SU-DHL-6 (cell line): ENCODE results near the gene CEACAM16.
"Not testable (repeated sequence)": the region's sequence is repeated elsewhere in the genome, so short reads cannot be mapped to it uniquely, and the experiment has no call there.

Source experiments
- H2AFZ ChIP-seq: fragments of 200-600 bp; sonication (generic); 2 replicates; pipeline ENCODE4 v1.6.1; 2014; ENCODE audit warnings: low read depth, mild to moderate bottlenecking, moderate library complexity, mixed read lengths, antibody characterized with exemption, low read length; ENCODE audit not compliant: severe bottlenecking
- H3F3A ChIP-seq: fragments of 200-600 bp; shearing (Covaris generic); 2 replicates; pipeline ENCODE4 v1.6.0; 2016; ENCODE audit warnings: antibody characterized with exemption, mild to moderate bottlenecking; ENCODE audit not compliant: insufficient read depth
- H3K27ac ChIP-seq: fragments of 200-600 bp; sonication (generic); 2 replicates; pipeline ENCODE4 v1.5.1; 2016; ENCODE audit warnings: low read depth, mild to moderate bottlenecking, low read length, moderate library complexity, mixed read lengths
- H3K27me3 ChIP-seq: fragments of 200-600 bp; sonication (generic), shearing (Covaris generic); 2 replicates; pipeline ENCODE4 v1.6.0; 2014; ENCODE audit warnings: mild to moderate bottlenecking, low read length
- H3K36me3 ChIP-seq: fragments of 200-600 bp; sonication (generic); 2 replicates; pipeline ENCODE4 v1.6.1; 2014; ENCODE audit warnings: mild to moderate bottlenecking, low read length, mixed read lengths
- H3K4me2 ChIP-seq: fragments of 300-600, 200-600 bp; shearing (Covaris generic), sonication (generic); 2 replicates; pipeline ENCODE4 v1.6.0; 2014; ENCODE audit warnings: low read length, low read depth, mild to moderate bottlenecking; ENCODE audit not compliant: poor library complexity, severe bottlenecking
- H3K4me3 ChIP-seq: fragments of 200-600 bp; sonication (generic); 2 replicates; pipeline ENCODE4 v1.5.1; 2014; ENCODE audit warnings: antibody characterized with exemption, low read length, mild to moderate bottlenecking, mixed read lengths; ENCODE audit not compliant: insufficient read depth, poor library complexity, severe bottlenecking
- H3K79me2 ChIP-seq: fragments of 200-600 bp; sonication (generic); 2 replicates; pipeline ENCODE4 v1.6.1; 2014; ENCODE audit warnings: mild to moderate bottlenecking, low read length, moderate library complexity; ENCODE audit not compliant: insufficient read depth
- H3K9ac ChIP-seq: fragments of 200-600 bp; sonication (generic); 2 replicates; pipeline ENCODE4 v1.7.0; 2014; ENCODE audit warnings: mild to moderate bottlenecking, low read length
- H3K9me2 ChIP-seq: fragments of 200-600 bp; sonication (generic); replicated peaks from 2 replicates; pipeline ENCODE4 v1.6.1; 2014; ENCODE audit warnings: low read length; ENCODE audit not compliant: insufficient read depth
- H3K9me3 ChIP-seq: fragments of 200-600 bp; sonication (generic); 2 replicates; pipeline ENCODE4 v1.6.1; 2014; ENCODE audit warnings: low read length, mixed read lengths; ENCODE audit not compliant: insufficient read depth
- H4K20me1 ChIP-seq: fragments of 200-600 bp; sonication (generic); 2 replicates; pipeline ENCODE4 v1.6.1; 2014; ENCODE audit warnings: low read depth, mild to moderate bottlenecking, antibody characterized with exemption, low read length, moderate library complexity, mixed read lengths
- CTCF ChIP-seq: fragments of 200-600 bp; sonication (generic); IDR thresholded peaks from one replicate; pipeline ENCODE4 v1.5.1; 2017; ENCODE audit warnings: antibody characterized with exemption, mild to moderate bottlenecking, low read length, moderate library complexity; ENCODE audit not compliant: insufficient read depth, poor library complexity, severe bottlenecking
- EZH2phosphoT487 ChIP-seq: fragments of 200-600 bp; sonication (generic), shearing (Covaris generic); conservative IDR thresholded peaks from 2 replicates; pipeline ENCODE4 v1.6.1; 2018; ENCODE audit warnings: mild to moderate bottlenecking, antibody characterized with exemption, low read length, moderate library complexity, mixed read lengths

The CEACAM16 gene

GRCh38 chr19:44666852-44667556 lies 31.9 kb upstream of the CEACAM16 start:
- H3K4me2 ChIP-seq, result no peak overlapping the region
- no peaks in the 10 kb centered on the region for H3K79me2 ChIP-seq
- H3F3A ChIP-seq, result no peaks in the 10 kb centered on the region
- H2AFZ ChIP-seq, result no peak overlapping the region
- no peaks in the 10 kb centered on the region for H3K9me2 ChIP-seq
- no peaks in the 10 kb centered on the region for H3K9me3 ChIP-seq
- H3K4me3 ChIP-seq, result no peak overlapping the region
- H3K27me3 ChIP-seq, result no peaks in the 10 kb centered on the region
- TF ChIP-seq EZH2phosphoT487, result no peak
- no peak for TF ChIP-seq CTCF
- H4K20me1 ChIP-seq, result no peaks in the 10 kb centered on the region
- no peak overlapping the region for H3K27ac ChIP-seq
- H3K36me3 ChIP-seq, result no peaks in the 10 kb centered on the region
- no peak overlapping the region for H3K9ac ChIP-seq

- H3K9me2 ChIP-seq, result no peaks in the 10 kb centered on the region
- H3K4me2 ChIP-seq, result no peak overlapping the region
- no peaks in the 10 kb centered on the region for H3F3A ChIP-seq
- H2AFZ ChIP-seq, result no peak overlapping the region
- H4K20me1 ChIP-seq, result no peaks in the 10 kb centered on the region
- H3K9ac ChIP-seq, result no peak overlapping the region
- H3K79me2 ChIP-seq, result no peaks in the 10 kb centered on the region
- H3K4me3 ChIP-seq, result no peak overlapping the region
- no peak for TF ChIP-seq EZH2phosphoT487
- TF ChIP-seq CTCF, result no peak
- H3K27me3 ChIP-seq, result no peaks in the 10 kb centered on the region
- H3K27ac ChIP-seq, result no peak overlapping the region
- H3K9me3 ChIP-seq, result no peaks in the 10 kb centered on the region
- H3K36me3 ChIP-seq, result no peaks in the 10 kb centered on the region
These were observed 29.8 kb upstream of the CEACAM16 start for GRCh38 chr19:44668985-44669764.

- H3K79me2 ChIP-seq, H3K9me3 ChIP-seq, H3K4me3 ChIP-seq, H3K27me3 ChIP-seq, H3K36me3 ChIP-seq, H4K20me1 ChIP-seq, H3F3A ChIP-seq, H3K27ac ChIP-seq, H3K9me2 ChIP-seq, H3K4me2 ChIP-seq, H3K9ac ChIP-seq, H2AFZ ChIP-seq: not testable (repeated sequence)
These were observed 28.9 kb upstream of the CEACAM16 start for GRCh38 chr19:44670027-44670426.

- no peak for TF ChIP-seq EZH2phosphoT487
- no peak for TF ChIP-seq CTCF
- Histone ChIP-seq H3K9me3 (no peaks in the 10 kb centered on the region), H3F3A (no peaks in the 10 kb centered on the region), H3K4me2 (no peak within 1 kb of the TSS), H4K20me1 (no peaks in the 10 kb centered on the region), H3K27me3 (no peaks in the 10 kb centered on the region), H3K27ac (no peak within 1 kb of the TSS), H2AFZ (no peak within 1 kb of the TSS), H3K36me3 (no peaks in the 10 kb centered on the region), H3K79me2 (no peaks in the 10 kb centered on the region), H3K4me3 (no peak within 1 kb of the TSS), H3K9ac (no peak within 1 kb of the TSS), H3K9me2 (no peaks in the 10 kb centered on the region)
These were observed 27.6 kb upstream of the CEACAM16 start, which contains the start of gene CEACAM19 for GRCh38 chr19:44671400-44671799. CEACAM19 (plus strand) TSS chr19:44671482; CDS start chr19:44671932, 450 bp downstream.
